22Rv1 (cell line): ENCODE data around the gene REEP5.

ENCODE experiments used
- ZFX ChIP-seq: fragments of 450-650 bp; IDR thresholded peaks from 2 replicates; pipeline ENCODE4 v1.6.1; 2017; ENCODE audit warnings: antibody characterized with exemption, borderline replicate concordance
- TF ChIP-seq, protein P1 (sequence below): fragments of 450-650 bp; IDR thresholded peaks from 2 replicates; pipeline ENCODE4 v1.5.1; 2017; ENCODE audit warnings: mild to moderate bottlenecking

DNA sequence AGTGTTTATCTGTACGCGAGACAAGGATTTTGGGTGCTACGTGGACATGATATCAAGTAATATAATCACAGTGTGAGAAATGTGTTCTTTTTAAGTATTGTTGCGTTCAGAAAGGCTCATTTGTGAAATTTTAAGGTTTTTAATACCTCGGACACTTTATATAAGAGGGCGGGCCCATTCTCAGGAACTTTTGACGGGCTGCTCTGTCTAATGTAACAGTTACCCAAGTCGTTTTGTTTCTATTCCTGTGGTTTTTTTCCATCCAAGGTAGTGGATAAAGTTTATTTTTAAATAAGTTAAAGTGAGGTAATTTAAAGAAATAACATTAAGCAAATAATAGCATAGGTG, 60.4 kb downstream of the REEP5 start:
- TF ChIP-seq, protein P1, sequence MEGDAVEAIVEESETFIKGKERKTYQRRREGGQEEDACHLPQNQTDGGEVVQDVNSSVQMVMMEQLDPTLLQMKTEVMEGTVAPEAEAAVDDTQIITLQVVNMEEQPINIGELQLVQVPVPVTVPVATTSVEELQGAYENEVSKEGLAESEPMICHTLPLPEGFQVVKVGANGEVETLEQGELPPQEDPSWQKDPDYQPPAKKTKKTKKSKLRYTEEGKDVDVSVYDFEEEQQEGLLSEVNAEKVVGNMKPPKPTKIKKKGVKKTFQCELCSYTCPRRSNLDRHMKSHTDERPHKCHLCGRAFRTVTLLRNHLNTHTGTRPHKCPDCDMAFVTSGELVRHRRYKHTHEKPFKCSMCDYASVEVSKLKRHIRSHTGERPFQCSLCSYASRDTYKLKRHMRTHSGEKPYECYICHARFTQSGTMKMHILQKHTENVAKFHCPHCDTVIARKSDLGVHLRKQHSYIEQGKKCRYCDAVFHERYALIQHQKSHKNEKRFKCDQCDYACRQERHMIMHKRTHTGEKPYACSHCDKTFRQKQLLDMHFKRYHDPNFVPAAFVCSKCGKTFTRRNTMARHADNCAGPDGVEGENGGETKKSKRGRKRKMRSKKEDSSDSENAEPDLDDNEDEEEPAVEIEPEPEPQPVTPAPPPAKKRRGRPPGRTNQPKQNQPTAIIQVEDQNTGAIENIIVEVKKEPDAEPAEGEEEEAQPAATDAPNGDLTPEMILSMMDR, result no peak
- TF ChIP-seq ZFX, result no peak
